NCI-H146 (cell line): Measurements from ENCODE around the gene SOD3.

Experiments
- DNase-seq: peaks from one replicate; lab custom pipeline; 2025; lab: John Stamatoyannopoulos, UW

SOD3 gene

DNA sequence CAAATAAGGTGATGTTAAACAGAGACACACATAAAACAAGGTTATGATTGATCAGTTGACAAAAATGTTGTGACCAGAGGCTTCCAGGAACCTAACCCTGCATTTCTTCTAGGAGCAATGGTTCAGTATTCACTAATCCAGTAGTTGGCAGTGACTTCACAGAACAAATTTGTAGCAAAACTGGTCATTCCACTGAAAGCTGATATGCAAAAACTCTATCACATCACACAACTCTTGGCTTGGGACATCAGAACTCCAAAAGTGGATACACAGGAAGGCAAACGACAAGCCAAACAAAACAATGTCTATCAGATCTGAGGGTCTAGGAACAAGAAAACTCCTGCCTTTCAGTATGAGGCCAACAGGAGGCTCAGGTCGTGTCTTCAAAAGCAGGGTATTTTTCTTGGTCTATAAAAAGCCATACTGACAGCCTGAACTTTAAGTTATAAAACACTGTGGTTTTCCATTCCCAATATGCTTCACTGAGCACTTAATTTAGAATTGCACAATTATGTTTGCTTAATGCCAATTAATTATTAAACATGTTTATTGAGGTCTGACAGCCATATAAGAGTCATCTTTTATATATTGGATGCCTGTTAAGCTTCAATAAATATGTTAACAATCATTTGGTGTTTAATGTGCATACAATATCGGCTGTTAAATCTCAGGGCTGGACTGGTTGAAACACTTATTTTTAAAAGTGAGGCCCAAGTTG is 45.6 kb downstream of the SOD3 start:
- DNase-seq, result no peak

- no peak for DNase-seq
Observed at GRCh38 chr4:24842356-24842755, 47.0 kb downstream of the SOD3 start.

GRCh38 chr4:24843096-24843495 is 47.7 kb downstream of the SOD3 start:
- no peak for DNase-seq

- DNase-seq, result no peak
Observed at GRCh38 chr4:24845132-24845531, 49.8 kb downstream of the SOD3 start.

DNA sequence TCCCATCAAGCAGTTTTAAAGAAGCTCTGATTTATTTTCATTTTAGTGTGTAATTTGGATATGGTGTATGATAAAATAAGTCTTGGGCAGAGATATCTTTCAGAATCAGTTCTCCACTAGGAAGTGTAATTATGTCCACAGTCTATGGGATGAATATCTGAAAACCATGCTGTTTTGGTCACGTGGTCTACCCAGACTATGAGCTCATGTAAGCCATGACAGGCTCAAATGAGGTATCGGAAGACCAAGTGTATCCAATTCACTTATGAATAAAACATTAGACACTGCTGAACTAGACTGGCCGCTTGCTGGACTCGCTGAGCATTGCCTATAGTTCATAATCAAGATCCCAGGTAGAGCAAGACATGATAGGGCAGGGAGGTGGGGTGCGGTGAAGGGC is 50.5 kb downstream of the SOD3 start:
- DNase-seq, result peak; percentile 17

DNA sequence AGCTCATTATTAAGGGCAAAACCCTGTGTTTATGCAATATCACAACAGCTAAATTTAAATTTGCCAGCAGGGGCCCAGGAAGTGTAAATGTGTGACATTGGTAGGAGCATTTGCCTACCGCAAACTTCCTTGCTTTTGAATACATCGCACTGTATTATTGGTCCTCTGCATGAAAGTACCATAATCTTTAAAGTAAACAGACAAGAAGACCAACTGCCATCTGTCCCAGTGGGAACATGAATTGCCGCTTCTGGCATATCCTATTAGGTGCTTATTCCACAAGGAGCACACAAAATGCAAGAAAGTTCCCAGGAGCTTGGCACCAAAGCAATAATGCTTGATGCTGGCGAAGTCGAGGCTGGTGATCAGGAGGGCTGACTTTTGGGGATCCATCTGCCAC is 51.3 kb downstream of the SOD3 start:
- DNase-seq, result peak; percentile 33

GRCh38 chr4:24849351-24849750 is 54.0 kb downstream of the SOD3 start:
- DNase-seq, result no peak

DNA sequence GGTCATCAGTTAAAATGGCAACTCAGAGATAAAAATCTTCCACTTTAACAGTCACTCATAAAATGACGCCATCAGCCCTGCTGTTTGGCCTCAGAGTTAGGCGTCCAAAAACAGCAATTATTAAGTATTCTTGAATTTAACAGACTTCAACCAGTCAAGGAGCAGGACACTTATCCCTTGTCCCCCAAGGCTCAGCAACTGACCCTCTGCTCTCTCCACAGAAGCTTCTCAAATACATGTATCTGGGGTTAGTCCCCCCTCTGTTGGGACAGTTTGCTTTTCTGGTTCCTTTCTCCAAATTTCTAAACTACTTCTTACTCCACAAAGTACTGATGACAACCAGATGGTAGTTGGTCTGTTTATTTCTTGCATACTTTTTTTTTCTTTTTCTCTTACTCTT is 54.4 kb downstream of the SOD3 start:
- DNase-seq, result no peak
